RPMI8226 (cell line): ENCODE measurements around the gene ZNF101.
"Not testable (repeated sequence)": the region's sequence is repeated elsewhere in the genome, so short reads cannot be mapped to it uniquely, and the experiment has no call there.

Source experiments
- DNase-seq: peaks from one replicate; pipeline ENCODE4 v3.0.0-alpha.2; 2015

Gene ZNF101

DNA sequence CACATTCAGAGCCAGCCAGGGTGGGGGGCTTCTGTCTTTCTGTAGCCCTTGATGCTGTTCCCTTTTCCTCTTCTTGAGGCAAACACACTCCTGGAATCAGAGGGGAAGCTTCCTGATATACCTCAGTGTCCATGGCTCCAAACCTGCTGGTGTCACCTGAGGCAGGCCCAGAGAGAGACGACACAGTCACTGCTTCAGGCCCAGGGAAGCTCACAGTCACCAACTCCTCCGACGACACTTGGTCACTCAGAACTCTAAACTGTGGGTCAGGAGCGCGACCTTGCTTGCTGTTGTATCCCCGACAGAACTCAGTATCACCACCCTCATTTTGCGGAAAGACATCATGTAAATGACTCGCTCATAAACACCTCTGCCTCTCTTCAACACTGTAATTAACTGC lies 6.3 kb upstream of the ZNF101 start:
- DNase-seq = no peak

- DNase-seq = no peak
These were observed 5.8 kb upstream of the ZNF101 start for GRCh38 chr19:19662871-19663255.

- DNase-seq = peak; percentile 96
These were observed 5.2 kb upstream of the ZNF101 start, which contains the start of gene ATP13A1 for GRCh38 chr19:19663256-19664120. TSS of gene ATP13A1 (minus strand) at chr19:19663676. CDS start at chr19:19663666, 10 bp downstream.

DNA sequence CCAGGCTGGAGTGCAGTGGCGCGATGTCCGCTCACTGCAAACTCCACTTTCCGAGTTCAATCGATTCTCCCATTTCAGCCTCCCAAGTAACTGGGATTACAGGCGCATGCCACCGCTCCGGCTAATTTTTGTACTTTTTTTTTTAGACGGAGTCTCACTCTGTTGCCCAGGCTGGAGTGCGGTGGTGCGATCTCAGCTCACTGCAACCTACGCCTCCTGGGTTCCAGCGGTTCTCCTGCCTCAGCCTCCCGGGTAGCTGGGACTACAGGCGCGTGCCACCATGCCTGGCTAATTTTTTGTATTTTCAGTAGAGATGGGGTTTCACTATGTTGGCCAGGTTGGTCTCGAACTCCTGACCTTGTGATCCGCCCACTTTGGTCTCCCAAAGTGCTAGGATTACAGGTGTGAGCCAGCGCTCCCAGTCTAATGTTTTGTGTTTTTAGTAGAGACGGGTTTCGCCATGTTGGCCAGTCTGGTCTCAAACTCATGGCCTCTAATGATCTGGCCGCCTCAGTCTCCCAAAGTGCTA lies 3.2 kb upstream of the ZNF101 start:
- DNase-seq = not testable (repeated sequence)

- DNase-seq = no peak
These were observed 1.5 kb downstream of the ZNF101 start for GRCh38 chr19:19670070-19670551.

- no peak for DNase-seq
These were observed 4.2 kb downstream of the ZNF101 start for GRCh38 chr19:19672816-19673215.

- DNase-seq = no peak
These were observed 5.7 kb downstream of the ZNF101 start for GRCh38 chr19:19674315-19674714.

- no peak for DNase-seq
These were observed 8.9 kb downstream of the ZNF101 start for GRCh38 chr19:19677579-19677978.

GRCh38 chr19:19679176-19680073 lies 10.8 kb downstream of the ZNF101 start:
- DNase-seq = no peak

DNA sequence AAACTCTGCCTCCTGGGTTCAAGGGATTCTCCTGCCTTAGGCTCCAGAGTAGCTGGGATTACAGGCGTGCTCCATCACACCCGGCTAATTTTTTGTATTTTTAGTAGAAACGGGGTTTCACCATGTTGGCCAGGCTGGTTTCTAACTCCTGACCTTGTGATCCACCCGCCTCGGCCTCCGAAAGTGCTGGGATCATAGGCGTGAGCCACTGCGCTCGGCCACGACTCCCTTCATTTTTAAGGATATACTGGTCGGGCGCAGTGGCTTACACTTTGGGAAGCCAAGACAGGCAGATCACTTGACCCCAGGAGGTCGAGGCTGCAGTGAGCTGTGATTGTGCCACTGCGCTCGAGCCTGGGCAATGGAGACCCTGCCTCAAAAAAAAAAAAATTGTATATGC lies 17.5 kb downstream of the ZNF101 start:
- not testable (repeated sequence) for DNase-seq

DNA sequence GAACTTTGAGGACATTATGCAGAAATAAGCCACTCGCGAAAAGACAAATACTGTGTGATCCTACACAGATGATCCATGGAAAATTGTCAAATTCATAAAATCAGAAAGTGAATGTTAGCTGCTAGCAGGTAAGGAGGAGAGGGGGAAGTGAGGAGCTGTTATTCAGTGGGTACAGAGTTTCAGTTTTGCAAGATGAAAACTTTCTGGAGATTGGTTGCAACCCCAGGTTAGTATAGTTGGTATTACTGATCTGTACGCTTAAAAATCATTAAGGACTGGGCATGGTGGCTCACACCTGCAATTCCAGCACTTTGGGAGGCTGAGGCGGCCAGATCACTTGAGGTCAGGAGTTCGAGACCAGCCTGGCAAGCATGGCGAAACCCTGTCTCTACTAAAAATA lies 17.9 kb downstream of the ZNF101 start:
- no peak for DNase-seq

GRCh38 chr19:19687090-19687489 lies 18.5 kb downstream of the ZNF101 start:
- peak; percentile 24 for DNase-seq

DNA sequence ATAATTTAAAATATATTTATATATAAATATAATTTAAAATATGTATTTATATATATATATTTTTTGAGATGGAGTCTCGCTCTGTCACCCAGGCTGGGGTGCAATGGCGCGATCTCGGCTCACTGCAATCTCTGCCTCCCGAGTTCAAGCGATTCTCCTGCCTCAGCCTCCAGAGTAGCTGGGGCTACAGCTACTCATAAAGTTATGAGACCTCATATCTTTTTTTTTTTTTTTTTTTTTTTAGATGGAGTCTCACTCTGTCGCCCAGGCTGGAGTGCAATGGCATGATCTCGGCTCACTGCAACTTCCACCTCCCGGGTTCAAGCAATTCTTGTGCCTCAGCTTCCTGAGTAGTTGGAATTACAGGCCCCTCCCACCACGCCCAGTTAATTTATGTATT lies 20.4 kb downstream of the ZNF101 start:
- not testable (repeated sequence) for DNase-seq

GRCh38 chr19:19691683-19692082 lies 23.0 kb downstream of the ZNF101 start:
- DNase-seq = no peak

DNA sequence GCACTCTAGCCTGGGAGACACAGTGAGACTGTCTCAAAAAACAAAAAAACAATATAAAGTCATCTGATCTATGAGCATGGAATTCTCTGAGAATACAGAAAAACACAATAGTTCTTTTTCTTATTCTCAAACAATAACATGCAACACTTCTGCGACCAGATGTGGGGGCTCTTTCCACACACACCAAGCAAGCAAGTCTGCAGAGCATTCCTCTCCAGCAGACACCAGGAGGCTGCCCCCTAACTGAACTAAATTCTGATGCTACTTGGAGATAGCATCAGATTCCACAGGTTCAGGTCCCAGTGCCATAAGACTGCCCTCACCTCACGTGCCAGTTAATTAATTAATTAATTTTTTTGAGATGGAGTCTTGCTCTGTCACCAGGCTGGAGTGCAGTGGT lies 27.7 kb downstream of the ZNF101 start:
- DNase-seq = no peak

DNA sequence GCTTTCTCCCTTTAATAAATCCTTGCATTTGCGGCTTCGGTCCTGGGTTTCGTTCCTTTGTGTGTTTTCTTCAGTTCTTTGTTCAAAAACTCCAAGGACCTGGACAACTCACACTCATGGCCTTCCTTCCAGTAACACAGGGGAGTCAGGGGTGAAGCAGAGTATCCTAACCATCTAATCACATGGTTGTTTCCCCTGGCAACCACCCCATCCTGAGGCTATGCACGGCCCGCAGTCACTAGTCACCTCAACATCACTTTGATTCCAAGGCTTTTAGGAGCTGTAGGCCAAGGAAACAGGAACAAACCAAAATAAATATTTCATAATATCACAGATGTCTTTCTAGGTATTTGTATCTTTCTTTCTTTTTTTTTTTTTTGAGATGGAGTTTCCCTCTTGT lies 28.9 kb downstream of the ZNF101 start:
- DNase-seq = no peak

DNA sequence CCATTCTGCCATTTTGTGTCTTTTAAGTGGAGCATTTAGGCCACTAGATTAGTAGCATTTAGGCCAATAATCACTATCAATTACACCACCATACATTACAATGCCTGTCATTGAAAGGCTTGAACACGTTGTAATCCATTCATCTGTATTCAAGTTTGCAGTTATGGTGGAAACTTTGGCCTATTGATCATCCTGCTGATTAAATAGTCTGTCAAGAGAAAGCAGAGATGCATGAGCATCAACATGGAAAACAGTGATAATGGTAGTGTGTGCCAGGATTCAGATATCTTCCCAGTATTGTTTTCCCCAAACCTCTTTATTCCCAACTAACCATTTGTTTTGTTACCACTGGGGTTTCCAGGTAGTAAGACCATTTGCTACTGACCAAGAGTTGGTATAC lies 31.9 kb downstream of the ZNF101 start:
- DNase-seq = not testable (repeated sequence)

DNA sequence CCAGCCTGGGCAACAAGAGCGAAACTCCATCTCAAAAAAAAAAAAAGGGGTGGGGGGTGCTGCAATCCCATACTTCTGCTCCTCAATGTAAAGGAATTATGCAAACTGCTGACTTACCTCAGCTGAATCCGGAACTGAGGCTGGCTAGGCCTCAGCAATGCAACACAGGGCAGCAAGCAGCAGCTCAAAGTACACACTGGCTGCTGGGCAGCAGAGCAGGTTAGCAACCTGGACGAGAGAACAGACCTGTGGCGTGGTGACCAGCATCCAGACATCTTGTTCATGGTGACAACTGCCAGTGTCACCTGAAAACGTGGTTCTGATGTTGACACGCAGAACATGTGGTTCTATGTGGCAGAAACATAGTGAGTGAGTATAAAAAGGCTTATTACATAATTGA lies 36.2 kb downstream of the ZNF101 start:
- no peak for DNase-seq

DNA sequence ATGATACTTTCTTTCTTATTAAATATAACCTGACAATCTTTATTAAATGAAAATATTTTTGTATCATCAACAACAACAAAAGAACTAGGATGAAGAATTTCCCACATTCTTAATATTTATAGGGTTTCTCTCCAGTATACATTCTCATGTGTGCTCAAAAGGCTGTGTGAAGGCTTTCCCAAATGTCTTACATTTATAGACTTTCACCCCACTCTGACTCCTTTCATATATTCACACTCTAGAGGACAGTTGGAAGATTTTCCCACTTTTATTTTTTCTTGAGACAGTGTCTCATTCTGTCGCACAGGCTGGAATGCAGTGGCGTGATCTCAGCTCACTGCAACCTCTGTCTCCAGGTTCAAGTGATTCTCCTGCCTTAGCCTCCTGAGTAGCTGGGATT lies 41.9 kb downstream of the ZNF101 start:
- no peak for DNase-seq

- no peak for DNase-seq
These were observed 42.8 kb downstream of the ZNF101 start for GRCh38 chr19:19711306-19711933.

GRCh38 chr19:19711934-19712828 lies 43.5 kb downstream of the ZNF101 start:
- no peak for DNase-seq

DNA sequence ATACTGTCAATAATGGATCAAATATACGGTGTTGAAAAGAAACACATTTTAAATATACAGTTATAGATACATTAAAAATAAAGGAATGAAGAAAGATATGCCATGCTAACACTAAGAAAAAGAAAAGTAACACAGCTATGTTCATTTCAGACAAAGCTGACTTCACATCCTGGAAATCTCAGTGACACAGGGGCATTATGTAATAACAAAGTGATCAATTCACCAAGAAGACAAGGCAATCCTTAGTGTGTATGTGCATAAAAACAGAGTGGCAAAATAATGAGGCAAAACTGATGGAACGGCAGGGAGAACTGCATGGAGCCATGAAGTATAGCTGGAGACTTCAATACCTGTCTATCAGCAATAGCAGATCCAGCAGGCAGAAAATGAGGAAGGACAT lies 51.2 kb downstream of the ZNF101 start:
- DNase-seq = no peak
